ENCODE data around the gene REXO1. TPM values are rescaled to one million over a fixed set of nuclear protein-coding genes. Genes with fewer than 3 reads are reported as not detected.

Gene REXO1
- total RNA-seq, 1 donor from 2014 or later: 2.4 TPM

DNA sequence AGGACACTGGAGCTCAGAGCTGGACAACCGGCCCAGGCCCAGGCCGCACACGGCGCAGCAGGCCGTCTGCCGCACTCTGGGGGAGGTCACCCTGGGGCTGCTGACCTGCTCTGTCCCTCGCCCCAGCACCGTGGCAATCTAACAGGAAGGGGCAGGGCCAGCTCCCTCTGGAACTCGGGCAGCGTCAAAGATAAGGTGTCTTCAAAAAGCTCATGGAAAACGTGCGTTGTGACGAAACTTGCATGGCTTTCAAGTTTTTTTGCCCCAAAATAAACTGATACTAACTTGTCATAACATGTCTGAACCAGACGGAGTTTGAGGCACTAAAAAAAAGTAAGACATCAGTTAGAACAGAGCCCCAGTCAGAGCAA lies 24.0 kb downstream of the REXO1 start:
- Histone ChIP-seq H3K4me3 (ENCODE audit: low read depth, low read length) (no peak overlapping the region), H3K36me3 (ENCODE audit: control insufficient read depth, insufficient read depth, low read length) (peaks cover 32% of the 10 kb centered on the region), H3K27me3 (ENCODE audit: control insufficient read depth, insufficient read depth, low read length) (no peaks in the 10 kb centered on the region)
- no peak for DNase-seq (ENCODE audit: low read depth)
- TF ChIP-seq, protein P1, sequence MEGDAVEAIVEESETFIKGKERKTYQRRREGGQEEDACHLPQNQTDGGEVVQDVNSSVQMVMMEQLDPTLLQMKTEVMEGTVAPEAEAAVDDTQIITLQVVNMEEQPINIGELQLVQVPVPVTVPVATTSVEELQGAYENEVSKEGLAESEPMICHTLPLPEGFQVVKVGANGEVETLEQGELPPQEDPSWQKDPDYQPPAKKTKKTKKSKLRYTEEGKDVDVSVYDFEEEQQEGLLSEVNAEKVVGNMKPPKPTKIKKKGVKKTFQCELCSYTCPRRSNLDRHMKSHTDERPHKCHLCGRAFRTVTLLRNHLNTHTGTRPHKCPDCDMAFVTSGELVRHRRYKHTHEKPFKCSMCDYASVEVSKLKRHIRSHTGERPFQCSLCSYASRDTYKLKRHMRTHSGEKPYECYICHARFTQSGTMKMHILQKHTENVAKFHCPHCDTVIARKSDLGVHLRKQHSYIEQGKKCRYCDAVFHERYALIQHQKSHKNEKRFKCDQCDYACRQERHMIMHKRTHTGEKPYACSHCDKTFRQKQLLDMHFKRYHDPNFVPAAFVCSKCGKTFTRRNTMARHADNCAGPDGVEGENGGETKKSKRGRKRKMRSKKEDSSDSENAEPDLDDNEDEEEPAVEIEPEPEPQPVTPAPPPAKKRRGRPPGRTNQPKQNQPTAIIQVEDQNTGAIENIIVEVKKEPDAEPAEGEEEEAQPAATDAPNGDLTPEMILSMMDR (IDR thresholded peaks at IDR 0.05; ENCODE audit: insufficient read depth, low read length, severe bottlenecking): no peak
- no peak for FAIRE-seq

DNA sequence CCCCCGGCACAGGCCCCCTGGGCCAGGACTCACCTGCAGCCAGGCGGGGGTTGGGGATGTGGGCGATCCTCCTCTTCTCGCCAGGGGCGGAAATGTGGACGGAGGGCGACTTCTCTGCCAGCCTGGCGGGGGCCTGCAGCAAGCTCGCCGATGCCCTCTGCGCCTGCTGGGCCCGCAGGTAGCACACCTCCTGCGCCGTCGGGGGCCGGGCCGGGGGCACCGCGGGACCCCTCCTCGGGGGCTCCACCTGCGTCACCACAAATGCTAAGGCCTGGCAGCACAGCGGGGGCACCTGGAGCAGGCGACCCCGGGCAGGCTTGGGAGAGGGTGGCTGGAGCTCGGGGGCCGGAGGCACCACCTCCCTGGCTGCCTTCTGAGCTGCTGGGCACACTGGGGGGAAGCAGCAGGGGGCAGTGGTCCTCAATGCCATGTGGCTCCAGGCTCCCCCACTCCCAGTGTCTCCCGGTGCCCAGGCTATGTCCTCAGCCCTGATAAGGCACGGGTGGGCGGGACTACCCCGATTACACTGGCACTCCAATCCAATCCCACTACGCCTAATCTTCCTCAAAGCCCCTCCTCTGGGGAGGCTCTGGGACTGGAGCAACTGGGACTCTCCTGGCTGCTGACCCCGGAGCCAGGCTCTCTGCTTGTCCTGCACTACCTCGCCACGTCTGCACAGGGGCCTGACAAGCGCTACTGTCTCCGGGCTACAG lies 24.6 kb downstream of the REXO1 start:
- Histone ChIP-seq H3K4me3 (ENCODE audit: low read depth, low read length) (no peak overlapping the region), H3K27me3 (ENCODE audit: control insufficient read depth, insufficient read depth, low read length) (no peaks in the 10 kb centered on the region), H3K36me3 (ENCODE audit: control insufficient read depth, insufficient read depth, low read length) (peaks cover 32% of the 10 kb centered on the region)
- no peak for FAIRE-seq
- DNase-seq (ENCODE audit: low read depth): no peak
- TF ChIP-seq, protein P1 (IDR thresholded peaks at IDR 0.05; ENCODE audit: insufficient read depth, low read length, severe bottlenecking): no peak

DNA sequence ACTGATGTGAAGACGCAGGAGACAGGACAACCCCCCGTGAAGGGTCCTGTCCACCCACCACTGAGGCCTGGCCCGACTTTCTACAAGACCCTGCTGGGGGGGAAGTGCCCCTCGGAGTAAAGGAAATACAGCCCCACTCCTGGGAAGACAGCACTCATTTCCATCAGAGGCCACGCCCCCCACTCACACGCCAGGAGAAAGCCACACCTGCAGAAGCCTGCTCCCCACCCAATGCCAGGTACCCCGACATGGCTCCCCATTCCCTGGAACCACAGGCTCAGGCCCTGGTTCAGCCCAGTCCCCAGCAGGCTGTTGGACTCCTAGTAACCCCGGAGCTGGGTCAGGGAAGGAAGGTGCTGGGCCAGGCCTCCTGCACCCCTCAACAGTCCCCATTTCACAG lies 25.3 kb downstream of the REXO1 start:
- Histone ChIP-seq H3K36me3 (ENCODE audit: control insufficient read depth, insufficient read depth, low read length) (peaks cover 34% of the 10 kb centered on the region), H3K4me3 (ENCODE audit: low read depth, low read length) (no peak overlapping the region), H3K27me3 (ENCODE audit: control insufficient read depth, insufficient read depth, low read length) (no peaks in the 10 kb centered on the region)
- FAIRE-seq: no peak
- DNase-seq (ENCODE audit: low read depth): no peak
- TF ChIP-seq, protein P1 (IDR thresholded peaks at IDR 0.05; ENCODE audit: insufficient read depth, low read length, severe bottlenecking): no peak

DNA sequence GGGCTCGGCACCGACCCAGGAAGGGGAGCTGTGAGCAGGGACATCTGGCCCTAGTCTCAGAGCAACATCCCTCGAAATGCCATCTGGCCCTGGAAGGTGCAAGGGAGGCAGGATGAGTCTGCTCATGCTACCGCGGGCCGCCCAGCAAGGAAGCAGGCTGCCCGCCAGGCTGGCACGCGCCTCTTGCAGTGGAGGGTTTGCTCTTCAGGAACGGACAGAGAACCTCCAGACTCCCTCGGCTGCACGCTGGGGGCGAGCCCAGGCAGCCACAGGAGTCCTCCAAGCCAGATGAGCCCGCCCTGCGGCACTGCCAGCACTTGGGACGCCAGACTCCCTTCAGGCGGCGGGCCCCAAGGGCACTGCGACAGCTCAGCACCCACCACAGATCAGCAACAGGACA lies 26.1 kb downstream of the REXO1 start:
- FAIRE-seq (no peak), DNase-seq (ENCODE audit: low read depth) (no peak)
- H3K4me3 ChIP-seq (ENCODE audit: low read depth, low read length): no peak overlapping the region
- TF ChIP-seq, protein P1 (IDR thresholded peaks at IDR 0.05; ENCODE audit: insufficient read depth, low read length, severe bottlenecking): no peak
- peaks cover 34% of the 10 kb centered on the region for H3K36me3 ChIP-seq (ENCODE audit: control insufficient read depth, insufficient read depth, low read length)
- no peaks in the 10 kb centered on the region for H3K27me3 ChIP-seq (ENCODE audit: control insufficient read depth, insufficient read depth, low read length)

DNA sequence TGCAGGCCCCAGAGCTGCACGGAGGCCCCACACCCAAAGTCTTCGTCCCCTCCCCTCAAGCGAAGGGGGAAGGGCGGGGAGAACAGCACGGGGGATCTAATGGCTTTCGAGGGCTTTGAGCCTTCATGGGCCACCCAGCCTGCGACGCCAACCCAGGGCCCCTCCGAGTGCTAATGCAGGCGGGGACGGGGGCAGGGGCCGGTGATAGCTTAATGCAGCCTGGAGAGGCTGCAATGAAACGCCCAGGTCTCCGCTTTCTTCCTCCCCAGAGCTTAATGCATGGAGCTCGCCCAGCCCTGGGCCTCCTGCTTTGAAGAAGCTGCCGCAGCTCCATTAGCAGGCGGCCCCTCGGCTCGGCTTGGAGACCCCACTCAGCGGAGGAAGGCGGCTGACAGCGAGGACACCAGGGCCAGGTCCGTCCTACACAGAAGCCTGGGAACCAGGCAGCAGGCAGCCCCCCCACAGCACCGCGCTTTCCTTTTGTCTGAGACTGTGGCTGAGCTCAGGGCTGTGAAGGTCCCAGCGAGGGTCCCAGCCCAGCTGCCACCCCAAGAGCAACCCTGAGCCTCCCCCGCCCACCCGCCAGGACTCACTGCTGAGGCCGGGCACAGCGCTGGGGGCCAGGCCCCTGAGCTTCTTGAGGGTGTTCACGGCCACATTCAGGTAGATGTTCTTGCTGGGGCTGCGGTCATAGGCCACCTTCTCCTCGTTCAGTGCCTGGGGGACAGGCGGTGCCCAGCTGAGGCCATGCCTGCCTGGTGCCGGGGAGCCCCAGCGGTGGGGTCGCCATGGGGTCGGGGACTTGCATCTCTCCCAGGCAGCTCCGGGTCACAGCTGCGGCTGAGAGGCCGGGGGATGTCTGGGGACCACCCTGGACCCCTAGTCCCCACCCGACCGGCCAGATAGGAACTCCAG lies 28.7 kb downstream of the REXO1 start:
- FAIRE-seq (no peak), DNase-seq (ENCODE audit: low read depth) (no peak)
- TF ChIP-seq, protein P1 (IDR thresholded peaks at IDR 0.05; ENCODE audit: insufficient read depth, low read length, severe bottlenecking): no peak
- no peak overlapping the region for H3K4me3 ChIP-seq (ENCODE audit: low read depth, low read length)
- peaks cover 37% of the 10 kb centered on the region for H3K36me3 ChIP-seq (ENCODE audit: control insufficient read depth, insufficient read depth, low read length)
- H3K27me3 ChIP-seq (ENCODE audit: control insufficient read depth, insufficient read depth, low read length): no peaks in the 10 kb centered on the region

All from bronchial epithelial cell (primary cell).